H1 (cell line): Measurements from ENCODE around the gene COLEC12. TPM values are rescaled to one million over a fixed set of nuclear protein-coding genes. Genes with fewer than 3 reads are reported as not detected.

ENCODE experiments used
- CTCF ChIA-PET: fragments of 300-600 bp; sonication (Branson Sonifier 250); formaldehyde crosslinking; loops from one replicate; lab custom pipeline; 2021; ENCODE audit not compliant: partially characterized antibody; lab: Charles Lee
- POLR2A ChIA-PET: fragments of 300-600 bp; sonication (Branson Sonifier 250); formaldehyde crosslinking; loops from one replicate; lab custom pipeline; 2021; ENCODE audit warnings: inconsistent platforms; ENCODE audit not compliant: partially characterized antibody; lab: Charles Lee
- DNase-seq, 2 experiments: peaks; one replicate each; pipeline versions ENCODE4 v3.0.0 to v3.0.0-alpha.2; 2010 to 2022; ENCODE audit warnings: low spot score in 2 of 2, low read depth in 1 of 2, mixed read lengths in 1 of 2
- FAIRE-seq: peaks from 2 replicates; lab custom pipeline; 2011; peaks lifted over from hg19 to GRCh38; lab: Jason Lieb, UNC
- H2AFZ ChIP-seq: 2 replicates; pipeline ENCODE4 v1.8.1; 2012; ENCODE audit warnings: low read length, inconsistent platforms
- H2AK5ac ChIP-seq: 2 replicates; pipeline ENCODE4 v1.6.1; 2013; ENCODE audit warnings: low read depth, low read length
- H2BK120ac ChIP-seq: replicated peaks from 2 replicates; pipeline ENCODE3; 2013; ENCODE audit warnings: low read depth, low read length, inconsistent platforms
- H2BK12ac ChIP-seq: 2 replicates; pipeline ENCODE4 v1.6.1; 2013; ENCODE audit warnings: low read depth, low read length
- H2BK15ac ChIP-seq: 2 replicates; pipeline ENCODE4 v1.6.1; 2013; ENCODE audit warnings: low read length
- H2BK20ac ChIP-seq: 2 replicates; pipeline ENCODE4 v1.6.1; 2013; ENCODE audit warnings: low read length
- H2BK5ac ChIP-seq: 2 replicates; pipeline ENCODE4 v1.6.1; 2013; ENCODE audit warnings: low read depth, low read length
- H3K14ac ChIP-seq: 2 replicates; pipeline ENCODE4 v1.6.1; 2013; ENCODE audit warnings: inconsistent platforms; ENCODE audit not compliant: insufficient read length
- H3K18ac ChIP-seq: 2 replicates; pipeline ENCODE4 v1.6.1; 2013; ENCODE audit warnings: low read length; ENCODE audit errors: extremely low read depth
- H3K23ac ChIP-seq: 2 replicates; pipeline ENCODE4 v1.6.1; 2013; ENCODE audit warnings: inconsistent platforms; ENCODE audit not compliant: insufficient read length
- H3K23me2 ChIP-seq: 2 replicates; pipeline ENCODE4 v1.6.1; 2013; ENCODE audit warnings: low read depth, low read length
- H3K27ac ChIP-seq: 2 replicates; pipeline ENCODE4 v1.6.1; 2011; ENCODE audit warnings: low read depth, low read length, inconsistent platforms
- H3K27me3 ChIP-seq, 4 experiments: replicated peaks in 1 of 4; 1 replicate in 1 of 4; 2 replicates in 3 of 4; pipeline versions ENCODE4 v1.6.1 to v1.8.1; 2011 to 2013; ENCODE audit warnings: low read length in 3 of 4, mild to moderate bottlenecking in 3 of 4, inconsistent platforms in 2 of 4, mixed read lengths in 2 of 4, moderate library complexity in 1 of 4; ENCODE audit not compliant: control insufficient read depth in 3 of 4, insufficient read depth in 3 of 4; ENCODE audit errors: extremely low read depth in 1 of 4
- H3K36me3 ChIP-seq, 4 experiments: 2 replicates each; pipeline versions ENCODE4 v1.6.1 to v1.8.1; 2011 to 2013; ENCODE audit warnings: mild to moderate bottlenecking in 4 of 4, low read length in 3 of 4, moderate library complexity in 2 of 4, control low read depth in 1 of 4, inconsistent platforms in 1 of 4; ENCODE audit not compliant: insufficient read depth in 4 of 4, control insufficient read depth in 2 of 4
- H3K4ac ChIP-seq: replicated peaks from 2 replicates; pipeline ENCODE3; 2013; ENCODE audit warnings: low read length, low read depth, mixed read lengths, inconsistent platforms; ENCODE audit not compliant: insufficient read length
- H3K4me1 ChIP-seq, 4 experiments: replicated peaks in 1 of 4; 1 replicate in 1 of 4; 2 replicates in 3 of 4; pipeline versions ENCODE4 v1.6.1 to v1.8.1; 2011 to 2013; ENCODE audit warnings: low read length in 3 of 4, inconsistent platforms in 2 of 4, mixed read lengths in 1 of 4; ENCODE audit not compliant: insufficient read depth in 4 of 4, control insufficient read depth in 3 of 4
- H3K4me2 ChIP-seq, 2 experiments: 2 replicates each; pipeline versions ENCODE4 v1.6.1 to v1.8.1; 2011 to 2013; ENCODE audit warnings: low read depth in 2 of 2, low read length in 2 of 2, control low read depth in 1 of 2, inconsistent platforms in 1 of 2, mild to moderate bottlenecking in 1 of 2; ENCODE audit not compliant: insufficient read depth in 1 of 2
- H3K4me3 ChIP-seq, 4 experiments: fragments of 200-600, 300-600 bp in 1 of 4; sonication (generic), shearing (Covaris generic), sonication (Bioruptor Twin) in 1 of 4; 2 replicates each; pipeline versions ENCODE4 v1.5.1 to v1.8.1; 2011 to 2016; ENCODE audit warnings: low read length in 4 of 4, low read depth in 3 of 4, control low read depth in 2 of 4, inconsistent platforms in 2 of 4, mild to moderate bottlenecking in 2 of 4, mixed read lengths in 1 of 4, moderate library complexity in 1 of 4; ENCODE audit not compliant: insufficient read depth in 2 of 4; ENCODE audit errors: extremely low read depth in 1 of 4
- H3K56ac ChIP-seq: replicated peaks from 2 replicates; pipeline ENCODE3; 2013; ENCODE audit warnings: low read depth, mild to moderate bottlenecking, mixed read lengths, low read length, inconsistent platforms; ENCODE audit not compliant: insufficient read length
- H3K79me1 ChIP-seq: 2 replicates; pipeline ENCODE4 v1.6.1; 2013; ENCODE audit warnings: low read depth, low read length, control low read depth
- H3K79me2 ChIP-seq, 2 experiments: 2 replicates each; pipeline versions ENCODE4 v1.6.1 to v1.8.1; 2012 to 2013; ENCODE audit warnings: low read length in 2 of 2, mild to moderate bottlenecking in 2 of 2, inconsistent platforms in 1 of 2; ENCODE audit not compliant: insufficient read depth in 2 of 2, control insufficient read depth in 1 of 2
- H3K9ac ChIP-seq, 4 experiments: replicated peaks in 1 of 4; 1 replicate in 1 of 4; 2 replicates in 3 of 4; pipeline versions ENCODE4 v1.6.1 to v1.8.1; 2011 to 2013; ENCODE audit warnings: low read depth in 3 of 4, low read length in 3 of 4, control low read depth in 2 of 4, mild to moderate bottlenecking in 2 of 4, moderate library complexity in 2 of 4, inconsistent platforms in 1 of 4; ENCODE audit errors: extremely low read depth in 1 of 4
- H3K9me3 ChIP-seq, 2 experiments: 2 replicates each; pipeline versions ENCODE4 v1.6.1 to v1.8.1; 2012 to 2013; ENCODE audit warnings: mild to moderate bottlenecking in 2 of 2, moderate library complexity in 2 of 2, control low read depth in 1 of 2, inconsistent platforms in 1 of 2, low read depth in 1 of 2, low read length in 1 of 2, mixed read lengths in 1 of 2; ENCODE audit not compliant: insufficient read depth in 2 of 2
- H4K20me1 ChIP-seq, 2 experiments: replicated peaks in 1 of 2; 2 replicates each; pipeline versions ENCODE3 to v1.8.1; 2011 to 2013; ENCODE audit warnings: inconsistent platforms in 2 of 2, low read length in 2 of 2, mild to moderate bottlenecking in 1 of 2; ENCODE audit not compliant: insufficient read depth in 2 of 2, control insufficient read depth in 1 of 2
- H4K5ac ChIP-seq: 2 replicates; pipeline ENCODE4 v1.6.1; 2013; ENCODE audit warnings: low read length, low read depth, mixed read lengths, inconsistent platforms; ENCODE audit not compliant: insufficient read length
- H4K8ac ChIP-seq: 2 replicates; pipeline ENCODE4 v1.8.0; 2013; ENCODE audit warnings: mild to moderate bottlenecking, moderate library complexity, low read length, inconsistent platforms; ENCODE audit not compliant: insufficient read depth; ENCODE audit errors: extremely low read depth
- H4K91ac ChIP-seq: replicated peaks from 2 replicates; pipeline ENCODE3; 2013; ENCODE audit warnings: low read length, mixed read lengths, inconsistent platforms; ENCODE audit not compliant: insufficient read length
- BRCA1 ChIP-seq: IDR thresholded peaks from 2 replicates; pipeline ENCODE4 v1.6.1; 2012; ENCODE audit warnings: low read depth, low read length, improper control_type of control experiment
- EGR1 ChIP-seq: IDR thresholded peaks from 2 replicates; pipeline ENCODE4 v1.6.1; 2011; ENCODE audit warnings: low read depth, low read length, borderline replicate concordance
- EZH2 ChIP-seq: fragments of 200-600 bp; sonication (generic); IDR thresholded peaks from 2 replicates; pipeline ENCODE4 v1.7.1; 2012; ENCODE audit warnings: low read depth, mild to moderate bottlenecking, moderate library complexity, low read length, inconsistent platforms; ENCODE audit not compliant: severe bottlenecking
- FOSL1 ChIP-seq: IDR thresholded peaks from 2 replicates; pipeline ENCODE4 v1.6.1; 2011; ENCODE audit warnings: mild to moderate bottlenecking, low read depth, low read length, moderate library complexity; ENCODE audit not compliant: insufficient read depth
- KDM4A ChIP-seq: IDR thresholded peaks from one replicate; pipeline ENCODE4 v1.7.1; 2012; ENCODE audit warnings: low read depth, mild to moderate bottlenecking, moderate library complexity, low read length, inconsistent platforms; ENCODE audit not compliant: severe bottlenecking
- NANOG ChIP-seq: IDR thresholded peaks from 2 replicates; pipeline ENCODE4 v1.6.1; 2011; ENCODE audit warnings: low read length, low read depth, mild to moderate bottlenecking, inconsistent platforms; ENCODE audit not compliant: insufficient read depth, poor library complexity, severe bottlenecking
- PHF8 ChIP-seq: fragments of 200-600 bp; sonication (generic); conservative IDR thresholded peaks from 2 replicates; pipeline ENCODE4 v1.7.1; 2012; ENCODE audit warnings: low read depth, mild to moderate bottlenecking, inconsistent platforms, low read length, moderate library complexity
- POLR2A ChIP-seq, 2 experiments: IDR thresholded peaks; 1 replicate in 1 of 2; 2 replicates in 1 of 2; pipeline ENCODE4 v1.6.1; 2011; ENCODE audit warnings: low read depth in 2 of 2, low read length in 2 of 2, mild to moderate bottlenecking in 2 of 2; ENCODE audit errors: control extremely low read depth in 1 of 2
- POU5F1 ChIP-seq: IDR thresholded peaks from 2 replicates; pipeline ENCODE4 v1.6.1; 2011; ENCODE audit warnings: low read depth, mild to moderate bottlenecking, low read length, moderate library complexity
- RAD21 ChIP-seq, 2 experiments: IDR thresholded peaks in 1 of 2; conservative IDR thresholded peaks in 1 of 2; 2 replicates each; pipeline ENCODE4 v1.6.1; 2011; ENCODE audit warnings: low read depth in 2 of 2, low read length in 2 of 2, improper control_type of control experiment in 1 of 2, inconsistent platforms in 1 of 2, mild to moderate bottlenecking in 1 of 2, moderate library complexity in 1 of 2
- RXRA ChIP-seq: IDR thresholded peaks from 2 replicates; pipeline ENCODE4 v1.6.1; 2011; ENCODE audit warnings: low read depth, mild to moderate bottlenecking, low read length, moderate library complexity; ENCODE audit not compliant: insufficient read depth
- SAP30 ChIP-seq: fragments of 300-600 bp; sonication (generic); IDR thresholded peaks from 2 replicates; pipeline ENCODE4 v1.7.1; 2012; ENCODE audit warnings: low read length, moderate library complexity, mild to moderate bottlenecking, inconsistent platforms; ENCODE audit not compliant: insufficient read depth, insufficient replicate concordance
- SP2 ChIP-seq: IDR thresholded peaks from 2 replicates; pipeline ENCODE4 v1.6.1; 2012; ENCODE audit warnings: mild to moderate bottlenecking, low read length, inconsistent platforms
- WGBS, 2 experiments: shearing (Covaris generic) in 1 of 2; methylation state at CpG; one replicate each; pipeline versions ENCODE4 v1.1.6 to v1.1.7; 2013 to 2015; ENCODE audit warnings: low lambda C conversion rate in 2 of 2, mixed read lengths in 2 of 2, inconsistent platforms in 1 of 2, low coverage in 1 of 2, missing lambda C conversion rate in 1 of 2; ENCODE audit not compliant: insufficient replicate concordance in 2 of 2, insufficient coverage in 1 of 2, insufficient read length in 1 of 2; ENCODE audit errors: extremely low coverage in 1 of 2, missing lambda C conversion rate in 1 of 2; 5-methylcytosine and 5-hydroxymethylcytosine counted together
- polyA plus RNA-seq, 7 experiments: library from polyadenylated mRNA; depleted of rRNA in 3 of 7; stranded (reverse) in 5 of 7; unstranded in 2 of 7; fragments of >200 nt in 5 of 7; fragments of 200-250 nt in 2 of 7; gene quantifications; 1 replicate in 5 of 7; 2 replicates in 1 of 7; 4 replicates in 1 of 7; pipeline versions ENCODE4 v1.2.1 to v1.2.3, GENCODE V29; 2011 to 2013; ENCODE audit warnings: missing spikeins in 2 of 7, mixed read lengths in 2 of 7
- total RNA-seq: library from RNA; stranded (reverse); fragmentation: NEBNext Ultra II Directional; extraction: Animal tissue kit (Norgen Biotek cat#: 25700); gene quantifications from 2 replicates; pipeline ENCODE4 v1.2.1, GENCODE V29; 2021
- TF ChIP-seq, protein P1 (sequence below): IDR thresholded peaks from 2 replicates; pipeline ENCODE4 v1.6.1; 2012; ENCODE audit warnings: inconsistent platforms

COLEC12 gene
- total and polyA plus RNA-seq, 2 of the 8 experiments (the other 6 are each of a cell fraction or from before 2014, with no cell fraction given) = 0.44 to 2.3 TPM

DNA sequence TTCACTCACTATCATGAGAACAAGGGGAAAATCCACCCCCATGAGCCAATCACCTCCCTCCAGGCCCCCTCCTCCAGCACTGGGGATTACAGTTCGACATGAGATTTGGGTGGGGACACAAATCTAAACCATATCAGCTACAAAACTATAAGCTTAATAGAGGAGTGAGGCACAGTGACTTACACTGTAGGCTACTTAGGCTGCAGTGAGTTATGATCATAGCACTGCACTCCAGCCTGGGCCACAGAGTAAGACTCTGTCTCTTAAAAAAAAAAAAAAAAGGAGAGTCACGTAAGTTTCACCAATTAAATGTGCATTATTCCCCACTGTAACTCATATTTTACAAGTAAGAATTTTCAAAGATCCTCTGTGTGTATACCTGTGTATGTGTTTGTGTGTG lies 26.2 kb upstream of the COLEC12 start:
- H3K79me2 ChIP-seq = no peaks in the 10 kb centered on the region
- H3K4me1 ChIP-seq = no peaks in the 10 kb centered on the region
- H3K36me3 ChIP-seq = no peaks in the 10 kb centered on the region
- no peak overlapping the region for H3K9ac ChIP-seq
- 93% methylated on average over 1 of the region's 2 CpGs; no CpG with 5 or more reads in 1 of the 2 experiments for WGBS, 2 experiments
- H3K27ac ChIP-seq = no peak overlapping the region
- no peak overlapping the region for H2BK12ac ChIP-seq
- no peak for DNase-seq
- H3K27me3 ChIP-seq = no peaks in the 10 kb centered on the region
- no peak overlapping the region for H2BK5ac ChIP-seq
- no peak overlapping the region for H2AFZ ChIP-seq
- H2BK15ac ChIP-seq = no peak overlapping the region
- no peak overlapping the region for H3K18ac ChIP-seq
- CTCF ChIA-PET = interaction anchor here (1.6 kb wide), 1 partner anchor 31 kb away, joined by 4 read pairs; no protein-coding TSS in a partner anchor
- H4K5ac ChIP-seq = no peak overlapping the region
- H3K23ac ChIP-seq = no peak overlapping the region
- no peak for FAIRE-seq
- H3K56ac ChIP-seq = no peak overlapping the region
- H3K14ac ChIP-seq = no peak overlapping the region
- H3K4ac ChIP-seq = no peak overlapping the region
- H4K91ac ChIP-seq = no peak overlapping the region
- H3K23me2 ChIP-seq = no peaks in the 10 kb centered on the region
- H3K9me3 ChIP-seq = no peaks in the 10 kb centered on the region
- POLR2A ChIA-PET = no interaction called here
- no peak overlapping the region for H2BK20ac ChIP-seq
- H3K4me3 ChIP-seq = no peak overlapping the region
- H4K8ac ChIP-seq = no peak overlapping the region
- no peaks in the 10 kb centered on the region for H4K20me1 ChIP-seq
- H2BK120ac ChIP-seq = no peak overlapping the region
- no peaks in the 10 kb centered on the region for H3K79me1 ChIP-seq
- no peak overlapping the region for H3K4me2 ChIP-seq
- no peak overlapping the region for H2AK5ac ChIP-seq
- no peak for TF ChIP-seq SP2
- TF ChIP-seq, protein P1, sequence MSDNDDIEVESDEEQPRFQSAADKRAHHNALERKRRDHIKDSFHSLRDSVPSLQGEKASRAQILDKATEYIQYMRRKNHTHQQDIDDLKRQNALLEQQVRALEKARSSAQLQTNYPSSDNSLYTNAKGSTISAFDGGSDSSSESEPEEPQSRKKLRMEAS = no peak
- TF ChIP-seq FOSL1 = no peak
- TF ChIP-seq PHF8 = no peak
- no peak for TF ChIP-seq BRCA1
- TF ChIP-seq RXRA = no peak
- TF ChIP-seq KDM4A = no peak
- no peak for TF ChIP-seq RAD21 (IDR thresholded peaks at IDR 0.05 in 1 of 2, conservative IDR thresholded peaks at IDR 0.05 in 1 of 2; ENCODE audit: low read depth in 2 of 2, low read length in 2 of 2)
- no peak for TF ChIP-seq EGR1
- TF ChIP-seq NANOG = no peak
- no peak for TF ChIP-seq POU5F1
- no peak for TF ChIP-seq POLR2A (IDR thresholded peaks at IDR 0.05; ENCODE audit: control extremely low read depth in 1 of 2, low read depth in 2 of 2, low read length in 2 of 2)
- no peak for TF ChIP-seq EZH2
- TF ChIP-seq SAP30 = no peak
